AG09309 (cell line): ENCODE measurements around the gene SMIM1.
"Not testable (repeated sequence)": the region's sequence is repeated elsewhere in the genome, so short reads cannot be mapped to it uniquely, and the experiment has no call there.

Experiments used
- DNase-seq: peaks from one replicate; pipeline ENCODE4 v3.0.0-alpha.2; 2010; ENCODE audit warnings: low read depth
- H3K4me3 ChIP-seq: 2 replicates; pipeline ENCODE4 v1.5.1; 2011; ENCODE audit warnings: mild to moderate bottlenecking, low read depth, low read length, moderate library complexity; ENCODE audit not compliant: control insufficient read depth
- CTCF ChIP-seq: IDR thresholded peaks from 2 replicates; pipeline ENCODE4 v1.5.1; 2011; ENCODE audit warnings: mild to moderate bottlenecking, low read depth, low read length, inconsistent platforms; ENCODE audit not compliant: insufficient read depth, control insufficient read depth; ENCODE audit errors: missing control alignments

SMIM1 gene

GRCh38 chr1:3746830-3747521 lies 25.6 kb upstream of the SMIM1 start:
- H3K4me3 ChIP-seq: peak overlapping the region; percentile 59
- no peak for TF ChIP-seq CTCF

GRCh38 chr1:3747522-3747848 lies 25.1 kb upstream of the SMIM1 start:
- DNase-seq: no peak
- H3K4me3 ChIP-seq: peak overlapping the region; percentile 59
- no peak for TF ChIP-seq CTCF

More at GRCh38 chr1:3746830-3747521, 25.6 kb upstream of the SMIM1 start:
- DNase-seq: peak; percentile 10

- H3K4me3 ChIP-seq: peak overlapping the region; percentile 59
- no peak for TF ChIP-seq CTCF
These were observed 24.6 kb upstream of the SMIM1 start for GRCh38 chr1:3747903-3748302.

GRCh38 chr1:3748316-3748900 lies 24.1 kb upstream of the SMIM1 start:
- DNase-seq, H3K4me3 ChIP-seq: not testable (repeated sequence)

More at GRCh38 chr1:3747903-3748302, 24.6 kb upstream of the SMIM1 start:
- DNase-seq: no peak

GRCh38 chr1:3749512-3749911 lies 23.0 kb upstream of the SMIM1 start:
- no peak for DNase-seq
- no peak for TF ChIP-seq CTCF
- no peak overlapping the region for H3K4me3 ChIP-seq

GRCh38 chr1:3750741-3751140 lies 21.8 kb upstream of the SMIM1 start:
- DNase-seq: no peak
- no peak overlapping the region for H3K4me3 ChIP-seq
- TF ChIP-seq CTCF: no peak

- no peak within 1 kb of the TSS for H3K4me3 ChIP-seq
- DNase-seq: no peak
- TF ChIP-seq CTCF: no peak
These were observed 20.1 kb upstream of the SMIM1 start, which contains the start of gene CCDC27 for GRCh38 chr1:3752400-3752945. TSS of gene CCDC27 (plus strand) at chr1:3752450. CDS start at chr1:3752482, 32 bp downstream.
